SK-MEL-5 (cell line): ENCODE data around the gene KITLG. TPM values are rescaled to one million over a fixed set of nuclear protein-coding genes. Genes with fewer than 3 reads are reported as not detected.
"Not testable (repeated sequence)": the region's sequence is repeated elsewhere in the genome, so short reads cannot be mapped to it uniquely, and the experiment has no call there.

Source experiments
- DNase-seq: peaks from one replicate; pipeline ENCODE4 v3.0.0-alpha.2; 2016; ENCODE audit warnings: low read depth, low spot score
- in situ Hi-C: cut with HindIII; loops from 2 replicates; pipeline ENCODE4 v1.10.0; 2016; ENCODE audit warnings: low sequenced_read_pairs, high pct_unique_total_duplicates, low pct_unique_long_range_greater_than_20kb
- small RNA-seq, 2 experiments: library from RNA; depleted of rRNA; stranded (forward); fragments of <200 nt; gene quantifications; one replicate each; pipeline ENCODE3, GENCODE V24; 2014
- total RNA-seq: library from RNA; depleted of rRNA; stranded (reverse); fragments of >200 nt; shearing (Covaris generic); gene quantifications from 2 replicates; pipeline ENCODE4 v1.2.3, GENCODE V29; 2014

The KITLG gene
- total RNA-seq, 1 experiment from 2014 or later = 12.5 TPM

GRCh38 chr12:88466708-88467107, 113.6 kb downstream of the KITLG start:
- DNase-seq, in situ Hi-C loops: not testable (repeated sequence)

GRCh38 chr12:88458327-88458726, 121.9 kb downstream of the KITLG start:
- no peak for DNase-seq
- in situ Hi-C loops = no loop called here

GRCh38 chr12:88453323-88453722, 126.9 kb downstream of the KITLG start:
- in situ Hi-C loops = no loop called here
- no peak for DNase-seq

GRCh38 chr12:88451205-88451604, 129.1 kb downstream of the KITLG start:
- in situ Hi-C loops = no loop called here

GRCh38 chr12:88450136-88450535, 130.1 kb downstream of the KITLG start:
- DNase-seq = no peak
- in situ Hi-C loops = no loop called here

More at GRCh38 chr12:88451205-88451604, 129.1 kb downstream of the KITLG start:
- no peak for DNase-seq

GRCh38 chr12:88448337-88448915, 131.8 kb downstream of the KITLG start:
- no peak for DNase-seq
- in situ Hi-C loops = no loop called here

GRCh38 chr12:88445705-88446394, 134.4 kb downstream of the KITLG start:
- in situ Hi-C loops = no loop called here
- no peak for DNase-seq

GRCh38 chr12:88444481-88444880, 135.8 kb downstream of the KITLG start:
- in situ Hi-C loops = no loop called here
- no peak for DNase-seq

Small RNA genes lying within 50 kb of the gene (small RNA-seq; reads per million reads assigned to genes)
- 0 to 0.24 reads per million in 2 experiments for gene RNU1-117P
